Measurements from ENCODE around the gene TRIM59.

GRCh38 chr3:160474416-160474838, 24.8 kb upstream of the TRIM59 start:
- no peak for TF ChIP-seq CTCF (conservative IDR thresholded peaks at IDR 0.05; ENCODE audit: low read depth, low read length)
- TF ChIP-seq EZH2phosphoT487 (IDR thresholded peaks at IDR 0.05; ENCODE audit: borderline replicate concordance, low read length): no peak

Data from PC-3 (cell line).